HG02970 (cell line): Measurements from ENCODE around the gene NPM1.
"Not testable (repeated sequence)": the region's sequence is repeated elsewhere in the genome, so short reads cannot be mapped to it uniquely, and the experiment has no call there.

ENCODE experiments used
- ATAC-seq: cut with Tn5 transposase; IDR thresholded peaks from one replicate; pipeline ENCODE4 v1.9.1; 2021; ENCODE audit warnings: mild to moderate bottlenecking, moderate library complexity, moderate number of reproducible peaks; ENCODE audit not compliant: unreplicated experiment, low FRiP score

Gene NPM1, protein sequence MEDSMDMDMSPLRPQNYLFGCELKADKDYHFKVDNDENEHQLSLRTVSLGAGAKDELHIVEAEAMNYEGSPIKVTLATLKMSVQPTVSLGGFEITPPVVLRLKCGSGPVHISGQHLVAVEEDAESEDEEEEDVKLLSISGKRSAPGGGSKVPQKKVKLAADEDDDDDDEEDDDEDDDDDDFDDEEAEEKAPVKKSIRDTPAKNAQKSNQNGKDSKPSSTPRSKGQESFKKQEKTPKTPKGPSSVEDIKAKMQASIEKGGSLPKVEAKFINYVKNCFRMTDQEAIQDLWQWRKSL

DNA sequence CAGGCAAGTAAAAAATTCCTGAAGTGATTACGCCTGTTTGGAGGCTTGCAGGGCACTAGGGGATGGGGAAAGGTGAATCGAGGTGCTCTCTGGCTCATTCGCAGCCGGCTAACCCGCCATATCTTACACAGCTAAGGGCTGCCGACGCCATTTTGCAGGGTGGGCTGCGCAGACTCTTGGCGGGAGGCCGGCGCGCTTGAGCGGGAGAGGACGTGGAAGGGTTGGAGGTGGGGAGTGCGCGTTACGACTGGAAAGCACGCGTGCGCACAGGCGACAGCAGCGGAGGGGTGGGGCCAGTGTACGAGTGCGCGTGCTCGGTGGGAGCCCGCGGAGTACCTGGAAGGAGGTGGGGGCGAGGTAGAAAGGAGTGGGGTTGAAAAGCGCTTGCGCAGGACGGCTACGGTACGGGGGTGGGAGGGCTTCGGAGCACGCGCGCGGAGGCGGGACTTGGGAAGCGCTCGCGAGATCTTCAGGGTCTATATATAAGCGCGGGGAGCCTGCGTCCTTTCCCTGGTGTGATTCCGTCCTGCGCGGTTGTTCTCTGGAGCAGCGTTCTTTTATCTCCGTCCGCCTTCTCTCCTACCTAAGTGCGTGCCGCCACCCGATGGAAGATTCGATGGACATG, at the start of gene NPM1:
TSS of gene NPM1 (plus strand) at position 505 of the 625 bp plus-strand sequence. CDS start at position 605, 100 bp downstream.
- ATAC-seq = peak; percentile 89

DNA sequence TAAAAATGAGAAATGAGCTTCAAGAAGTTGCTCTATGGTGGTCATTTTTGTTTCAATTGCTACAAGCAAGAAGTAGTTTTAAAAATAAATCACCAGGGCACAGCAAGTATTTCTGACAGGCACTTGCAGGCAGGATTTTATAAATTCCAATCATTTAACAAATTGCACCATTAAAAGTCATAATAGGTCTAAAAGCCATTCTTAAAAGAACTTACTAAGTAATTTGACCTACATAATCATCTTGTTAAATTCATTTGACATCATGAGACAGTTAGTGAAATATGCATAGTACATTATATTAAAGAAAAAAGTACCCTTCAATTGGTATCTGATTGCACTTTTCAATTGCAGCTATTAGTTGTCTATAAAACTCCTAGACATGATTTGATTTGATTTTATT, 47.6 kb upstream of the NPM1 start:
- no peak for ATAC-seq

DNA sequence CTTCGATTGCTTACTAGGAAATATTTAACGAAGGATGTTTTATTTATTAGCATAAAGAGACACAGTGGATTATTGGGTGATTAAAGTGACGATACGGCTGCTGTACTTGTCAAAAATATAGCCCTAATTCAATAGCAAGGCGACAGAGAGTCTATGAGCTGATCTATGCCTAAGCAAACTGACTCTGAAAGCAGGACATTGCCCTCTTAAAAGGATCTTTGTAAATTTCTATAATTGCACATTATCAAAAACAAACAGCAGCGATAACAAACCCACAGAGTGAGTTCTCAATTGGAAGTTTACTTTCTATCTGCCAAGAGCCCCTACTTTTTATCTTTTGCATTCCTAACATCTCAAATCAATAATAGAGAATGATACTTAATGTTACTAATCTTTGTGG, 47.2 kb upstream of the NPM1 start:
- no peak for ATAC-seq

DNA sequence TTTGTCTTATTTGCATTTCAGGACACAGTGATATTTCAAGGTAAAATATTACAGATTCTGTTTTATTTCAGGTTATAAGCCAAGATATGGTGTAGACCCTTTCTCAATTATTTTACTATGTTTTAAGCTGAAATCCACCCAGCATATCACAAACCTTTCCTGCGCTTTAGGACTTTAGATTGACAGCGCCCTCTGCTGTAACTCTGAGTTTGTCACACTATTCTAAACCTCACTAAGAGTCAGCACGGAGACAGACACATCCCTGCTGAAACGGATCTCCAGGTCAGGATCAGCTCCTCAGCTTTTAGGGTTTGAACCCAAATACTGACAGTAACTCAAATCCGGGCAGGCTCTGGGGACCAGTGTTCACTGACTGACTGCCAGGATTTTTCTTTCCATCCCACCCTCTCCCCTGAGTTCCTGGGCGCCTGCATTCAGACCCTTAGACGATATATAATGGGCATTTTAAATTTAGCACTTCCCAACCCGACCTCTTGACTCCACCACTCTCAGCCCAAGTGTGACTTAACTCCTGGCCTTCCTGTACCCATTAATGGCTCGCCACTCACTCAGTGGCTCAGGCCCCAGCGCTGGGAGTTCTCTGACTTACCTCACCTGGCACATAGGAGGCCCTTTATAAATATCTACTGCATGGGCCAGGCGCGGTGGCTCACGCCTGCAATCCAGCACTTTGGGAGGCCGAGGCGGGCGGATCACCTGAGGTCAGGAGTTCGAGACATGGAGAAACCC, 45.1 kb upstream of the NPM1 start:
- no peak for ATAC-seq

DNA sequence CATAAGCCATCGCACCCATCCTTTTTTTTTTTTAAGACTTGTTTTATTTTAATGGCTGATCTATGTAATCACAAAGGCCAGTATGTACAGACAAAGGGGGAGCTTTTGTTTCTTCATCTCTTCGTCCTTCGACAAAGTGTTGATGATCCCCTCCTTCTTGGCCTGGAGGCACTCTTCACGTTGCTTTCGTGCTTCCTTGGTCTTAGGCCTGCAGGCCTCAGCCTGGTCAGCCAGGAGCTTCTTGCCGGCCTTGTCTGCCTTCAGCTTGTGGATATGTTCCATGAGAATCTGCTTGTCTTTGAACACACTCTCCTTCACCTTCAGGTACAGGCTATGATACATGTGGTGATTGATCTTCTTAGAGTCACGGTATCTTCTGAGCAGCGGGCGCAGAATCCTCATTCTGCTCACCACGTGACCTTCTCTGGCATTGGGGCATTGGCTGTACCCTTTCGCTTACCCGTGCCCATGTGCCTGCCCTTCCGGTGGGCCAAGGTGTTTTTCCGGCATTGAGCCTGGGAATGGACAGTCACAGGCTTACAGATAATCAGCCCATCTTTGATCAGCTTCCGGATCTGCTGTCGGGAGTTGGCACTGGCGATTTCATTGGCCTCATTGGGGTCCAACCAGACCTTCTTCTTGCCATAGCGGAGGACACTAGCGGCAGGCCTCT, 42.6 kb upstream of the NPM1 start:
- ATAC-seq = no peak

DNA sequence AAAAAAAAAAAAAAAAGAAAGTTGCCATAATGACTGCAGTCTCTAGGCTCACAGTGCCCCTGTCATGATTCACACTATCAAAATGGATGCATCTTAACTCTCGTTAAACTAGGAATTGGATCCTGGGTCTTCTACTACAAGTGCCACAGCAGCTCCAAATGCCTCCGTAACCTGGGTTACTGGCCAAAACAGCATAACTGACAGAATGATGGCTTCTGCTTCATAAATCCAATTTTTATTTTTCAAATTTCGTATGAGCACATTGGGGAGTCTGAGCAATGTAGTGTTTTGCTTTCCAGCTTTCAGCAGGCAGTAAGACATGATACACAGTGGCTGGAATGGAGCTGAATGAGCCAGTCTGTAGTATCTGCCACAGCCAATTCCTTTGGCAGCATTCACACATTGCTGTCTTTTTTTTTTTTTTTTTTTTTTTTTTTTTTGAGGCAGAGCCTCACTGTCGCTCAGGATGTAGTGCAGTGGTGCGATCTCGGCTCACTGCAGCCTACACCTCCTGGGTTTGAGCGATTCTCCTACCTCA, 36.0 kb upstream of the NPM1 start:
- ATAC-seq = no peak

DNA sequence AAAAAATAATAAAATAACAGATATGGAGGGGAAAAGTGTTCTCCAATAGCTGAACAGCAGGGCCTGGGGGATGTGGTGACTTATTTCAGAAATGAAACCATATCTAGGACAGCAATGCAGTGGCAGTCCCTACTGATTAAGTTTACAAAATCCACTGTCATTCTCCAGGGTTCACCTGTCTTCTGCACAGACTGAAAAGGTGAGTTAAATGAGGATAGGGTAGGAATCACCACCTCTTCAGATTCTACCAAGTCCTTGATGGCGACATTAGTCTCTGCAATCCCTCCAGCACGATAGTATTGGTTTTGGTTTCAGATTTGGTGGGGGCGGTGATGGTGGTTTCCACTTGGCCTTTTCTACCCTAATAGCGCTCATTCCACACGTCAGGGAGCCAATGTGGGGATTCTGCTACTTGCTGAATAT, 32.3 kb upstream of the NPM1 start:
- peak; percentile 91 for ATAC-seq

DNA sequence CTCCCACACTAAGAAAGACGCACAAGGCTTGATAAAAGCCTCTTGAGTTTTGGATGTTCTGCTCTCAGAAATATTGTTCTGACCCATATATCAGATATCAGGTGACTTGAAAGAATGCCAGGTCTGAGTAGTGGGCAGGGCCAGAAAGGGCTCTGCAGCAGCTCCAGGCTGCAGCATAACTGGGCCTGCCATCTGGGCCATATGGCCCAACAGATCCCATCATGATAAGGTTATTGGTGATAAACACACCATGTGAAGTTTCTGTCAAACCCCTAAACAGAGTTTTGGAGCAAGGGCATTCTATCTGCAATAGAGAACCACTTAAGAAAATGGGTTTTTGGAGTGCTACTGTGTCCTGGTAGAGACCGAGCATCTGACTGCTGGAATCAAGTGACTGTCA, 29.8 kb upstream of the NPM1 start:
- ATAC-seq = no peak

DNA sequence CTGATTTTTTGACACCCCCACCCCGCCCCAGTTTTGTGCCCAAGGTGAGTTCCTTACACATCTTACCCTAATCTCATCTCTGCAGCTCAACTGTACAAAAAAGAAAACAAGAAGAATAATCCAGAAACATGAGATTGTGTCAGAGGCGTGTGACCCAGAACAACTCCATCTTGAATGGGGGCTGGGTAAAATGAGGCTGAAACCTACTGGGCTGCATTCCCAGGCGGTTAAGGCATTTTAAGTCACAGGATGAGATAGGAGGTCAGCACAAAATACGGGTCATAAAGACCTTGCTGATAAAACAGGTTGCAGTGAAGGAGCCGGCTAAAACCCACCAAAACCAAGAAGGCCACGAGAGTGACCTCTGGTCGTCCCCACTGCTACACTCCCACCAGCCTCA, 26.5 kb upstream of the NPM1 start:
- not testable (repeated sequence) for ATAC-seq

DNA sequence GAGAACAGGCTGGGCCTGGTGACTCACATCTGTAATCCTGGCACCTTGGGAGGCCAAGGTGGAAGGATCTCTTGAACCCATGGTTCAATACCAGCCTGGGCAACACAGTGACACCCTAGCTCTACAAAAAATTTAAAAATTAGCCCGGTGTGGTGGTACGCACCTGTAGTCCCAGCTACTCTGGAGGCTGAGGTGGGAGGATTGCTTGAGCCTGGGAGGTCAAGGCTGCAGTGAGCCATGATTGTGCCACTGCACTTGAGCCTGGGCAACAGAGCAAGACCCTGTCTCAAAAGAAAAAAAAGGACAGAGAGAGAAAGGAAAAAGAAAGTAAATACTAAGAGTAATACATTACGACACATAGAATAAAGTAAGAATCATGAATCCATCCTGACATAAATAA, 24.4 kb upstream of the NPM1 start:
- ATAC-seq = not testable (repeated sequence)

DNA sequence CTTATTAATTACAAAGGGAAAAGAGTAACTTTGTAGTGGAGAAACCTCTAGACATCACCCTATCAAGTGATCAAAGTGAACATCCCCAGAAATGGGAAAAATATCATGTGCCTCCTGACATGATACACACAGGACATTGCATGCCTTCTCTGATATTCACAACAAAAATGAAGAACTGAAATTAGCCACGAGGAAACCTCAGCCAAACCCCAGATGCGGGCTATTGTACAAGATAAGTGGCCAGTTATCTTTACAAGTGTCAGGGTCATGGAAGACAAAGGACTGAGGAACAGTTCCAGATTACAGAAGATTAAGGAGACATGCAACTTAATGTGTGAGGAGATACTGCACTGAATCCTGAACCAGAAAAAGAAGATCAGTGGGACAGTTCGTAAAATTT, 23.8 kb upstream of the NPM1 start:
- no peak for ATAC-seq

DNA sequence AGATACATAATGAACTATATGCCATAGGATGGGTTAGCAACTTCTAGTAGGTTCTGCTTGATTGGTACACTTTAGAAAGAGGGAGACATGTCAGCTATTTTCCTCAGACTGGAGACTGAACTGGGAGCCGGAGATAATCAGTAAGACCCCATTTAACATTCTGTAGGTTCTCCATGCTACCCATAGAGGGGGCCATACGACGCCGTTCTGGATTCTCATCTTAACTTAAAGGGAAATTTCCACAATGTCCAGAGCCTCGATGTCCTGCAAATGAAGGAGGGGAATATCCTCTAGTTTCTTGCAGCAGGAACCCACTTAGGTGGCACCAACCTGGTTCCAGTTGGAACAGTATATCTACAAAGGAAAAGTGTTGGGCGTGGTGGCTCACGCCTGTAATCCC, 22.3 kb upstream of the NPM1 start:
- no peak for ATAC-seq

DNA sequence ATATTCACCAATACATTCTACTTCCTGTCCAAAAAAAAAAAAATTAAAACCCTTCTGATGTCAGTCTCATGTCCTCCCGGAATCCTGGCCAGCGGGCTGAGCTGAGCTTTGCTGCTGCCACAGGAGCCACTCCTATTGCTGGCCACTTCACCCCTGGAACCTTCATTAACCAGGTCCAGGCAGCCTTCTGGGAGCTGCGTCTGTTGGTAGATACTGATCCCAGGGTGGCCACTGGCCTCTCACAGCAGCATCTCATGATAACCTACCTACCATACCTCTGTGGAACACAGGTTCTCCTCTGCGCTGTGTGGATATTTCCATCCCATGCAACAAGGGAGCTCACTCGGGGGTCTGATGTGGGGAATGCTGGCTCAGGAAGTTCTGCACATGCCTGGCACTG, 21.0 kb upstream of the NPM1 start:
- ATAC-seq = no peak

DNA sequence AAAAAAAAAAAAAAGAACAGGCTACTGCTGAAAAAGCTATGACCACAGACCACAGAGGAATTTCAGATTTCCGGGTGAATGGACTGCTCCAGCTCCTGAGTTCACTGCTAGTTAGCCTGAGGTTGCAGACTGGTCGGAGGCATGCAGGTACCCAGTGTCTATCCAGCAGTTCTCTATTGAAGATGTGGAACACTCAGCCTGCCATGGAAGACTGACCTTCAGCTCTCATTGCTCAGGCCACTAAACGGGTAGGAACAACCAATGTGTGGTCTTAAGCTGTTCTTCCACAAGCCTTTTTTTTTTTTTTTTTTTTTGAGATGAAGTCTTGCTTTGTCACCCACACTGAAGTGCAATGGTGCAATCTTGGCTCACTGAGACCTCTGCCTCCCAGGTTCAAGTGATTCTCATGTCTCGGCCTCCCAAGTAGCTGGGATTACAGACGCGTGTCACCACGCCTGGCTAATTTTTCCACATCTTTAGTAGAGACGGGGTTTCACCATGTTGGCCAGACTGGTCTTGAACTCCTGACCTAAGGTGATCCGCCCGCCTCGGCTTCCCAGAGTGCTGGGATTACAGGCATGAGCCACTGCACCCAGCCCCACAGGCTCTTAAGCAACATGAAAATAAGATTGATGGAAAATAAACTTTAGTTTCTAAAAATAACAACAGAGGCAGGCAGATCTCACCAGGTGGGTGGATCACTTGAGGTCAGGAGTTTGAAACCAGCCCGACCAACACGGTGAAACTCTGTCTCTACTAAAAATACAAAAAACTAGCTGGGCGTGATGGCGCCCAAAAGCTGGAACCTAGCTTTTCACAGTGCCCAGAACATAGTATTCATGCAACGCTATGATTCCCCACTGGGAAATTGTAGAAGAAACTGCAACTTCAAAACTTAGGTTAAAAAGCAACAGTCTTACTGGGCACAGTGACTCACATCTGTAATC, 20.0 kb upstream of the NPM1 start:
- no peak for ATAC-seq

DNA sequence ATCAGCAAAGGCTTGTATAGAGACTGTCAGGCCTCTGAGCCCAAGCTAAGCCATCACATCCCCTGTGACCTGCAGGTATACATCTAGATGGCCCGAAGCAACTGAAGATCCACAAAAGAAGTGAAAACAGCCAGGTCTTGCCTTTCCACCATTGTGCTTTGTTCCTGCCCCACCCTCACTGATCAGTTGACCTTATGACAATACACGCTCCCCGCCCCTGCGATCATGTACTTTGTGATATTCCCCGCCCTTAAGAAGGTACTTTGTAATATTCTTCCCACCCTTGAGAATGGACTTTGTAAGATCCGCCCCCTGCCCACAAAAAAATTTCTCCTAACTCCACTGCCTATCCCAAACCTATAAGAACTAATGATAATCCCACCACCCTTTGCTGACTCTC, 18.6 kb upstream of the NPM1 start:
- ATAC-seq = no peak

DNA sequence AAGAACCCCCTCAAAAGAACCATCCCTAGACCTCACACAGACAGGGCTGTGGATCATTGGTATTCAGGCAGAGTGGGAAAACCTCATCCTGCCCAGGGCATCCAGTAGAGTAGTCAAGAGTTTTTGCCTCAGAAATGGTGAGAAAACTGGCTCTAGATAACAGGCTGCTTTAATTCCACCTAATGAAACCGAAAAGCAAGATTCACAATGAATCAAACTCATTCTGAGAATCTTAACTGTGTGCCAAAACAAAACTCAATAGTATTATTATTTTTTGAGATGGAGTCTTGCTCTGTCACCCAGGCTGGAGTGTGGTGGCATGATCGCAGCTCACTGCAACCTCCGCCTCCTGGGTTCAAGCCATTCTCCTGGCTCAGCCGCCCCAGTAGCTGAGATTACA, 17.8 kb upstream of the NPM1 start:
- ATAC-seq = no peak

DNA sequence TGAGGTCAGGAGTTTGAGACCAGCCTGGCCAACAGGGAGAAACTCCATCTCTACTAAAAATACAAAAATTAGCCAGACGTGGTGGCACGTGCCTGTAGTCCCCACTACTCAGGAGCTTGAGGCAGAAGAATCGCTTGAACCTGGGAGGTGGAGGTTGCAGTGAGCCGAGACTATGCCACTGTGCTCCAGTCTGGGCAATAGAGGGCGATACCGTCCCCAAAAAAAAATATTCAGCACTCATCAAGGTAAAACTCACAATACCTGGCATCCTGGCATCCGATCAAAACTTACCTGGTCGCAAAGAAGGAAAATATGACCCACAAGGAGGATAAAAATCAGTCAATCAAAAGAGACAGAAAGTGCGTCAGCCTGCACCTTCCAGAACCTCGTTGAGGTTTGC, 16.8 kb upstream of the NPM1 start:
- not testable (repeated sequence) for ATAC-seq

DNA sequence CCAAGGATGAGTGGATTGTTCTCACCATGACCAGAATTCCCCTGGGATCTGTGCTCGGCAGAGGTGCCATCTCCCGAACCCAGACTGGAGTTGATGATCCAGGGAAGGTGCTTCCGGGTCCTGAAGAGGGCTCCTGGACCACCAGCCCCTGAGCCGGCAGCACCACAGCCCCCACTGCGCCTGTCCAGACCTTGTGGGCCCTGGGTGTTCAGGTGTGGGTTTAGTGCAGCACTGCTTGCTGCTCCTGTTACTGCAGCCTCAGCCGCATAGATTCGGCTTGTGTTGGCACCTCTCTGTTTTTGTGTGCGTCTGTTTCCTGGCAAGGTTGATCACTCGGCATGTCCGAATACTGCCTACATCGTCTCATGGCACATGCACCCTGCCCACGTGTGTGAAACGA, 16.3 kb upstream of the NPM1 start:
- no peak for ATAC-seq

DNA sequence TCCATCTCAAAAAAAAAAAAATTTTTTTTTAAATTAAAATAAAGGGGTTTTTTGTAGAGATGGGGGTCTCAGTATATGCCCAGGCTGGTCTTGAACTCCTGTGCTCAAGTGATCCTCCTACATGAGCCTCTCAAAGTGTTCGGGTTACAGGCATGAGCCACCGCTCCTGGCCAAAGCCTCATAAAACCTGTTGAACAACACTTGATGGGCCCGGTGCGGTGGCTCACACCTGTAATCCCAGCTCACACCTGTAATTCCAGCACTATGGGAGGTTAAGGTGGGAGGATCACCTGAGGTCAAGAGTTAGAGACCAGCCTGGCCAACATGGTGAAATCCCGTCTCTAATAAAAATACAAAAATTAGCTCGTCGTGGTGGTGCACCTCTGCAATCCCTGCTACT, 7.7 kb upstream of the NPM1 start:
- no peak for ATAC-seq

DNA sequence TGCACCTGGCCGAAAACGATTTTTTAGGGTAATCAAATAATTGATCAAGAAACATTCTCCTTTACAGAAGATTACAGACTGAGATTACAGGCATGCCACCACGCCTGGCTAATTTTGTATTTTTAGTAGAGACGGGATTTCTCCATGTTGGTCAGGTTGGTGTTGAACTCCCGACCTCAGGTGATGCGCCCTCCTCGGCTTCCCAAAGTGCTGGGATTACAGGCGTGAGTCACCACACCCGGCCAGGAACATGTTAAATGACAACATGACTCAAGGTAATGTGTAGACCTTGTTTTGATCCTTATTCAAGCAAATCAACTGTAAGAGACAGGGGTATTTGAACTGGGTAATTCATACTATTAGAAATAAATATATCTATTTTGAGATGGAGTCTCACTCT, 3.2 kb upstream of the NPM1 start:
- not testable (repeated sequence) for ATAC-seq
